HFFc6 (cell line): Measurements from ENCODE around the gene KCNQ1. TPM values are rescaled to one million over a fixed set of nuclear protein-coding genes. Genes with fewer than 3 reads are reported as not detected.

Experiments
- DNase-seq: peaks from one replicate; pipeline ENCODE4 v3.0.0-alpha.2; 2018
- H3K27ac Mint-ChIP-seq: 2 replicates; pipeline ENCODE4 v1.8.0; 2020; ENCODE audit warnings: mild to moderate bottlenecking, mixed read lengths
- H3K27me3 Mint-ChIP-seq: 2 replicates; pipeline ENCODE4 v1.8.0; 2021; ENCODE audit warnings: mild to moderate bottlenecking, moderate library complexity, mixed read lengths; ENCODE audit not compliant: insufficient read depth
- H3K36me3 Mint-ChIP-seq: 2 replicates; pipeline ENCODE4 v1.8.0; 2021; ENCODE audit warnings: low read depth, mixed read lengths
- H3K4me1 Mint-ChIP-seq: 2 replicates; pipeline ENCODE4 v1.8.0; 2020; ENCODE audit warnings: low read depth, mixed read lengths
- H3K4me3 Mint-ChIP-seq: 2 replicates; pipeline ENCODE4 v1.8.0; 2020; ENCODE audit warnings: mild to moderate bottlenecking, moderate library complexity, mixed read lengths
- H3K9me3 Mint-ChIP-seq: 2 replicates; pipeline ENCODE4 v1.8.0; 2020; ENCODE audit warnings: mild to moderate bottlenecking, mixed read lengths
- total RNA-seq, 6 experiments: library from RNA; stranded (reverse); fragmentation: NEBNext Ultra II Directional; extraction: Animal tissue kit (Norgen Biotek cat#: 25700); gene quantifications; 2 replicates in 1 of 6; 3 replicates in 5 of 6; pipeline ENCODE4 v1.2.3, GENCODE V29; 2021
- TF ChIP-seq, protein P1 (sequence below): fragments of 200-600 bp; sonication (generic); IDR thresholded peaks from 2 replicates; pipeline ENCODE4 v1.5.0; 2021; ENCODE audit warnings: antibody characterized with exemption, mild to moderate bottlenecking

Gene KCNQ1
- total RNA-seq, 6 experiments from 2014 or later = not detected

GRCh38 chr11:2779981-2780849 is 335.4 kb downstream of the KCNQ1 start:
- 0 out of 2 replicates have a peak, but pooled peaks cover 4% of the 10 kb centered on the region for H3K4me1 Mint-ChIP-seq
- no peak overlapping the region for H3K4me3 Mint-ChIP-seq
- no peak overlapping the region for H3K27ac Mint-ChIP-seq
- TF ChIP-seq, protein P1, sequence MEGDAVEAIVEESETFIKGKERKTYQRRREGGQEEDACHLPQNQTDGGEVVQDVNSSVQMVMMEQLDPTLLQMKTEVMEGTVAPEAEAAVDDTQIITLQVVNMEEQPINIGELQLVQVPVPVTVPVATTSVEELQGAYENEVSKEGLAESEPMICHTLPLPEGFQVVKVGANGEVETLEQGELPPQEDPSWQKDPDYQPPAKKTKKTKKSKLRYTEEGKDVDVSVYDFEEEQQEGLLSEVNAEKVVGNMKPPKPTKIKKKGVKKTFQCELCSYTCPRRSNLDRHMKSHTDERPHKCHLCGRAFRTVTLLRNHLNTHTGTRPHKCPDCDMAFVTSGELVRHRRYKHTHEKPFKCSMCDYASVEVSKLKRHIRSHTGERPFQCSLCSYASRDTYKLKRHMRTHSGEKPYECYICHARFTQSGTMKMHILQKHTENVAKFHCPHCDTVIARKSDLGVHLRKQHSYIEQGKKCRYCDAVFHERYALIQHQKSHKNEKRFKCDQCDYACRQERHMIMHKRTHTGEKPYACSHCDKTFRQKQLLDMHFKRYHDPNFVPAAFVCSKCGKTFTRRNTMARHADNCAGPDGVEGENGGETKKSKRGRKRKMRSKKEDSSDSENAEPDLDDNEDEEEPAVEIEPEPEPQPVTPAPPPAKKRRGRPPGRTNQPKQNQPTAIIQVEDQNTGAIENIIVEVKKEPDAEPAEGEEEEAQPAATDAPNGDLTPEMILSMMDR = no peak
- H3K36me3 Mint-ChIP-seq = no peaks in the 10 kb centered on the region
- no peak for DNase-seq
- no peaks in the 10 kb centered on the region for H3K9me3 Mint-ChIP-seq
- H3K27me3 Mint-ChIP-seq = peaks cover 7% of the 10 kb centered on the region

DNA sequence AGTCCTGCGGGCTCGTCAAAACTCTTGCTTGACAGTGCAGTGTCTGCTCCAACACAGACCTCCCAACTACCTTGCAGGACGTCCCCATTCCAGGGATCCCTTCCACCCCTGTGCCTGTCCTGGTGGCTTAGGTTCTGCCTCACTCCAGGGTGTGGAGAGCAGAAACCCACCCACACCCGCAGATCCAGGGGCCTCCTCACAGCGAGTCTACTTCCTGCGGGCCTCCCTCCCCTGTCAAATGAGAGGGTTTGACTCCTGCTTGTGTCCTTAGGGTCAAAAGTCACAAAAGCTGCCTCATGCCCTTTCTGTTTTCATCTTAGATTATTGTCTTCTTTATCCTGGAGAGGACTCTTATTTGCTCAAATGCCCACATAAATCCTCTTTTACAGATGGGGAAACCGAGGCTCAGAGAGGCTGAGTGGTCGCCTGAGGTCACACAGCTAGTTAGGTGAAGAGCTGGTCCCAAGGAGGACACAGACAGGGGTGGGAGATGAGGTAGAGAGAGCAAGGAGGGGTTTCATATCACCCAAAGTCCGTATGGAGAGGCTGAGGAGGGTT is 336.1 kb downstream of the KCNQ1 start:
- H3K9me3 Mint-ChIP-seq = no peaks in the 10 kb centered on the region
- no peak overlapping the region for H3K27ac Mint-ChIP-seq
- 0 out of 2 replicates have a peak, but pooled peaks cover 4% of the 10 kb centered on the region for H3K4me1 Mint-ChIP-seq
- no peak for DNase-seq
- no peaks in the 10 kb centered on the region for H3K36me3 Mint-ChIP-seq
- H3K27me3 Mint-ChIP-seq = peaks cover 7% of the 10 kb centered on the region
- TF ChIP-seq, protein P1 = no peak
- no peak overlapping the region for H3K4me3 Mint-ChIP-seq

DNA sequence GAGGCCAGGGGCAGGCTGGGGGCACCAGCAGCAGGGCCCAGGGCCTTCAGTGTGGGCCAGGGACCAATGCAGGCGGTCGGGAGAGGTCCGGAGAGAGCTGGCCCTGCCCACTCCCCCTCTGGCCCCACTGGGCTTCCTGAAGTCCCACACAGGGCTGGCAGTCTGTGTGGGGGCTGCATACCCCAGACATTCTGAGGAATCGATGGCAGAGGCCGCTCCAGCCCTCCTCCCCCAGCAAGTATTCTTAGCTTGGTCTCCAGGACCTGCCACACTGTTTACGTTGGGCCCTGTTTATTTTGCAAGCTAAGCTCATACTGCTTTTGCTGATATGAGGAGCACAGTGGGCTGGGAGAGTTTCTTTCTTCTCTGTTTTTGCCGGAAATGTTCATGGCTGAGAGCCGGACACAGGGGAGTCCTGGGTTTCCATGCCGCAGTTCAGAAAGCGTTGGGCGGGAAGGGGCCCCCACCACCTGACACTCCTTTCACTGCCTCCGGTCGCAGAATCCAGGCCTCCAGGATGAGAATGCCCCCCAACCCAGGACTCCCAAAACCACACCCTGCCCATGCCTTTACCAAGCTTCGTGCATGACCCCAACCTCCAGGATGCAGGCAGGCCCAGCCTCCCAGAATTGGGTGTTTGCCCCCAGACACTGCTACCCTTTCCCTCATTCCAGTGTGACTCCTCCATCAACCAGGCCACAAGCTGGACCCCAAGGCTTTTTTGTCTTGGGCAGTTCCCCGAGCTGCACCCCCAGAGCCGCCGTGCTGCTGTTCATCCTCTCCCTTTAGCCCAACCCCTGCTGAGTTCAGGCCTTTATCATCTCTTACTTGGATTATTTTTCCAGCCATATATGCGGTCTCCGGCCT is 336.8 kb downstream of the KCNQ1 start:
- H3K27me3 Mint-ChIP-seq = peaks cover 10% of the 10 kb centered on the region
- TF ChIP-seq, protein P1 = no peak
- 0 out of 2 replicates have a peak, but pooled peaks cover 4% of the 10 kb centered on the region for H3K4me1 Mint-ChIP-seq
- no peaks in the 10 kb centered on the region for H3K9me3 Mint-ChIP-seq
- H3K4me3 Mint-ChIP-seq = no peak overlapping the region
- no peaks in the 10 kb centered on the region for H3K36me3 Mint-ChIP-seq
- no peak for DNase-seq
- no peak overlapping the region for H3K27ac Mint-ChIP-seq

DNA sequence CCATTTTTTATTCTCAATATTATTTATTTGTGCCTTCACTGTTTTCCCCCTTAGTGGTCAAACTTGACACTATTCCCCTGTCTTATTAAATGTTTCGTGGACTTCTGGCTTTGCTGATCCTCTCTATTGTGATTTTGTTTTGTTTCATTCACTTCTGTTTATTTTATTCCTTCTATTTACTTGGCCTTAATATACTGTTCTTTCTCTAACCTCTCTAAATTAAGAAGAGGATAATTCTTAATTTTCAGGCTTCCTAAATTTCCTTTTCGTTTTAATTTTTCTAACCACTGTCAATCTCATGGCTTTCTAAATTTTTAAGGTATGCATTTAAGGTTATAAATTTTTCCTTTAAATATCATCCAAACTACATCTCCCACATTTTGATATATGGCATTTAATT is 338.0 kb downstream of the KCNQ1 start:
- Mint-ChIP-seq H3K27me3 (peaks cover 12% of the 10 kb centered on the region), H3K9me3 (no peaks in the 10 kb centered on the region), H3K4me1 (0 out of 2 replicates have a peak, but pooled peaks cover 4% of the 10 kb centered on the region), H3K27ac (no peak overlapping the region), H3K4me3 (no peak overlapping the region), H3K36me3 (no peaks in the 10 kb centered on the region)
- no peak for DNase-seq
- TF ChIP-seq, protein P1 = no peak

- peaks cover 17% of the 10 kb centered on the region for H3K27me3 Mint-ChIP-seq
- no peak for DNase-seq
These were observed 338.8 kb downstream of the KCNQ1 start for GRCh38 chr11:2783536-2784082.

More at GRCh38 chr11:2783536-2784082, 338.8 kb downstream of the KCNQ1 start:
- 0 out of 2 replicates have a peak, but pooled peaks cover 4% of the 10 kb centered on the region for H3K4me1 Mint-ChIP-seq
- no peaks in the 10 kb centered on the region for H3K36me3 Mint-ChIP-seq
- H3K4me3 Mint-ChIP-seq = no peak overlapping the region
- H3K9me3 Mint-ChIP-seq = no peaks in the 10 kb centered on the region
- TF ChIP-seq, protein P1 = no peak
- no peak overlapping the region for H3K27ac Mint-ChIP-seq
